GM19035 (cell line): Measurements from ENCODE around the gene C1QTNF12.
"Not testable (repeated sequence)": the region's sequence is repeated elsewhere in the genome, so short reads cannot be mapped to it uniquely, and the experiment has no call there.

ENCODE experiments used
- ATAC-seq: cut with Tn5 transposase; IDR thresholded peaks from one replicate; pipeline ENCODE4 v1.9.1; 2021; ENCODE audit not compliant: unreplicated experiment

The C1QTNF12 gene

DNA sequence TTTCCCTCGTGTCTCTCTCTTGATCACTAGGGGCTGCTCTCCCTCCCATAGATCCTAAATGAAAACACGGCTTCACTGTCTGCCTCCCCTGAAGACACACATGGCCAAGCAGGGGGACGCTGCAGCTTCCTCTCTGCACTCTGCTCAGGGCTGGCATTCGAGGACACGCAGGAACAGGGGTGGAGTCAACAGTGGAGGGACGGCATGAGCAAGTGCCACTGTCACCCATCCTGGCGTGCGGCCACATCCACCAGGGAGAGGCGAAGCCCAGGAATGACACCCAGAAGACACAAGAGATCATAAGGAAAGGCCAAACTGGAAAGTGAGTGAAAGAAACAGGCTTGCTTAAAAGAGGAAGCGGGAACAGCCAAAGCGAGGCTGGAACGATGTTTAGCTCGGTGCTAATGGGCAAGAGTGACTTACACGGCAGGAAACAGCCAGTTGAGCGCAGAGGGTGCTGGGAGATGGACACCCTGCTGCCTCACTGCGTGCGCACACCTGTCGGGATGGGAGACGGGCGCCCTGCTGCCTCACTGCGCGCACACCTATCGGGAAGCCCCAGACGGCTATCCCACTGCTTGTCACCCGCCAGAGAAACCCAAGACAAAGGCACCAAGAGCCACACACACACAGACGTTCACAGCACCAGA is 13.6 kb upstream of the C1QTNF12 start:
- ATAC-seq: no peak

DNA sequence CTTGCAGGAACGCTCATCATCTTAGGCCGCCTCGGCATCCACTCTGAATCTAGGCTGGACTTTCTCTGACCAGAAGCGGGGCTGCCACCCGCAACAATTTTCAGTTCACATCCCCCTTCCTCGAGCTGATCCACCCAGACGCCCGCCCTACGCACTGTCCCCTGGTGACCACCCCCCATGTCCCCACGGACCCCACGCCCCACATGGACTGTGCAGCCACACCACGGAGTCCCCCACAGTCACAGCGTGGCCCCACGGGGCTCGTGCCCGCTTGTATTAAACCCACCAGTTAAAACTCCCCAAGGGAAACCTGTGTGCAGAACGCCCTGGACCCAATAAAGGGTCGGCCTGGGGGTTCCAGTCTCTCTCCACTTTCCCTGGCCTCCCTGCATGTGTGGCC is 13.0 kb upstream of the C1QTNF12 start:
- ATAC-seq: no peak

DNA sequence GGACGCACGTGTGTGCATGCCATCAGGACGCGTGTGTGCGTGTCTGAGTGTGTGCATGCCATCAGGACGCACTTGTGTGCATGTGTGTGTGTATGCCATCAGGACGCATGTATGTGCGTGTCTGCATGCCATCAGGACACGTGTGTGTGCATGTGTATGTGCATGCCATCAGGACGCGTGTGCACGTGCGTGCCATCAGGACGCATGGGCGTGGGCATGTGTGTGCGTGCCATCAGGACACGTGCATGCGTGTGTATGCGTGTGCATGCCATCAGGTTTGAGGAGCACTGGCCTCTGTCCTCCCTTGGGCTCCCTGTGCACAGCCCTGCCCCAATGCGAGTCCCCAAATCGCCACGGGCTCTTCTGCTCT is 12.6 kb upstream of the C1QTNF12 start:
- ATAC-seq: no peak

DNA sequence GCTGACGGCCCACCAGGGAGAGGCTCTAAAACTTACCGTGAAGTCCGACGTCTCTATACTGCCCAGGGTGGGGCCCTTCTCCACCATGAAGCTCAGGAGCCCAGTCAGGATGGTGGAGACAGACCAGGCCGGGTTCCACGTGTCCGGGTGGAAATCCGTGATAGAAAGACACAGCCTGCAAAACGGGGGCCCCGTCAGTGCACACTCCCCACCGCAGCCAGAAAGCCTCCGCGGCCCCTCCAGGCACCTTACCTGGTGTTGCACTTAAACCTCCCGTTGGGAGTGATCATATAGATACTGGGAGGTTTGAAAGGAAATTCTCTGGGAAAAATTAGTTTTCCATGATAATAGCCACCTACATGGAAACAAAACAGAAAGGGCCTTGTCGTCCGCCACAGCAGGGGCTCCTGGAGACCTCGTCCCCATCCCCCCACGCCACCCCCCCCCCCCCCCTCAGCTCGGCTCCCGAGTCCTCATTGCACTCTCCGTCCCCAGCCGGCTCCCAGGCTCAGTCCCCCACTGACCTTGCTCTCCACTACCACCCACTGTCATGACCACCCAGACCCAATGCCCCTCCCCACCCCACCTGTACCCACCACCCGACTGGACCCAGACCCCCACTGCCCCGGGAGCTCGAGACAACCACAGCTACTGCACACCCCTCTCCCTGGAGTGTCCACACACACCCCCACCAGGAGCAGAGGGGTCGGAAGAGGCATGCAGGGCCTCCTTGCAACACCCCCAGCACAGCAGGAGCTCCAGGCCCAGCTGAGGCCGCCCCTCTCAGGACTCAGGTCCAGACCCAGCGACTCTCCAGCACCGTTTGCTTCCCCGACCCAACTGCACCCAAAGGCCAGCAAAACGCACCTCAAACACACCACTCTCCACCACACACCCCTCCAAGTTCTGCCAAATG is 10.7 kb upstream of the C1QTNF12 start:
- no peak for ATAC-seq

DNA sequence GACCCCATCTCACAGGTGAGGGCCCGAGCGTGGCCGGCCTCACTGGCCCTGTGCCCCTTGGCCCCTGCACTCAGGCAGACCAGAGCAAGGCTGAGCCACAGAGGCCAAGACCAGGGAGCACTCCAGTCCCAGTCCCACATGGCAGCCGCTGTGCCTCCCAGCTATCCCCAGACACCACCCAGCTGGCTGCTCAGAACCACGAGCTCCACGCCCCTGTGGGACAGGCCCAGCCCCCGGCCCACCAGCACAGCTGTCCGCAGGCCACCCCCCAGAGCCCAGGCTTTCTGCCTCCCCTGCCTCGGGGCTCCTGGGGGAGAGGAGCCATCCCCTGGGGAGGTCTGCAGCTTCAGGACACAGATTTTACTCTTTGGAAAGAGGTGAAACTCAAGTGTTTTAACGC is 9.1 kb upstream of the C1QTNF12 start:
- no peak for ATAC-seq

DNA sequence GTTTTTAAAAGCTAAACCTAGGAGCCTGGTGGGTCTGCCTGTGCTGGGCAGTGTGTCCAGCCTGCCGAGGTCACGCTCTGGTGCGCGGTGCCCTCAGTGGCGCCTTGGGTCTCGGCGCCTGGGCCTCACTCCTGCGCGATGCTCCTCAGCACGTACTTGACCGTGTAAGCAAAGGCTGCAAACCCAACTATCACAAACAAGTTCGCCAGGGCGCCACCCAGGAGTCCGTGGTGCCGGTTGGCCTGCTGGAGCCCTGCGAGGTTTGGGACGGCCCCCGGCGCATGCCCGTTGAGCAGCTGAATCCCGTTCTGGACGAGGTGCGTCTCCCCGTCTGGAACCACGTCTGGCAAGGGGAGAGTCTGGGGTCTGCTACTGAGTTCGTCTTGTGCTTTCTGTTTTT is 8.6 kb upstream of the C1QTNF12 start:
- no peak for ATAC-seq

DNA sequence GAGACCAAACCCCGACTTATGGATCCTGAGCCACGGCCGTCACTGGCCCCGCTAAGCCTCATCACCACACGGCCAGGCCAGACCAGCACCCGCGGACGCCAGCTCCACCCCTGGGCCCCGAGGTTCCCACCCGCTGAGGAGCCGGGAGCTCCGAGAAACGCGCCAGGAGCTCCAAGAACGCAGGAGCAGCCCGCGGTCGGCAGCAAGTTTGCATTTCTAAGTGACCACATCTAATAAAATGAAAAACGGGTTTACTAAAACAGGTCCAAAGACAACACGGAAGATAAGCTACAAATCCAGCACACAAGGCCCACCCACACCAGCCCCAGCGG is 8.1 kb upstream of the C1QTNF12 start:
- ATAC-seq: no peak

DNA sequence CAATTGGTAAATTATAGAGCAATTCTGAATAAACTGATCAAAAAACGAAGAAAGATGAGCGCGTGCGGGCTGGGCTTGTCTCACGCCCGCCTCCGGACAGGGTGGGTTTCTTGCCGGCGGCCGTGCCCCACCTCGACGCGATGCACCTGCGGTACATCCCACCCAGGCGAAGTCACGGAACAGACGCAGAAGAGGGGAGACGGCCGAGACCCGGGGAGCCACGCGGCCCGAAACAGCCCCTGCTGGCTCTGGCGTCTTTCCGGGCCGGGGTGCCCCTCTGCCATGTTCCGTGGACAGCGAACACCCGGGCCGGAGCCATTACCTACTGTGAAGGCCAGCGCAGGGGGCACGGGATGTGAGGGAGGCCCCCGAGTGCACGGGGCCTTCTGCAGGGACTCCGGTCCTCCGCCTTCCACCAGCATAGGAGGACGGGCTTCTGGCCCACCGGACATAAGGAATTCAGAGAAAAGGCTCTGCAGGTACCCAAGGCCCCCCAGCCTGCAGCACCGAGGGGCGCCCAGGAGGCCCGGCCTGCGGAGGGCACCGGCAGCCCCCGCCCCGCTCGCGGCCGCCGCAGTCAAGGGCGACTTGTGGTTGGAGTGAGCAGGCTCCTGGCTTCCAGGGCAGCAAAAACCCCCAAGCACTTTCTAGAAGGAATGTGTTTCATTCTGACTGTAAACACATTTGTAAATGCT is 7.6 kb upstream of the C1QTNF12 start:
- no peak for ATAC-seq

DNA sequence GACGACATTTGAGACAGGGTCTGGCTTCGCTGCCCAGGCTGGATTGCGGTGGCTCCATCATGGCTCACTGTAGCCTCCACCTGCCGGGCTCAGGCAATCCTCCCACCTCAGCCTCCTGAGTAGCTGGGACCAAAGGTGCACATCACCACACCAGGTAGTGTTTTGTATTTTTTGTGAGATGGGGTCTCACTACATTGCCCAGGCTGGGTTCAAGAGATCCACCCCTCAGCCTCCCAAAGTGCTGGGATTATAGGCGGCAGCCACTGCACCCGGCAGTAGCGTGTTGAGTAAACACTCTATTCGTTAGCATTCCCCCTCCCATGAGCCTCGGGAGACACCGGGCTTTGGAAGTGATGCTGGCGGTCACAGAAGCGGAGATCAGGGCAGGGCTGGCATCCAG is 6.8 kb upstream of the C1QTNF12 start:
- ATAC-seq: no peak

DNA sequence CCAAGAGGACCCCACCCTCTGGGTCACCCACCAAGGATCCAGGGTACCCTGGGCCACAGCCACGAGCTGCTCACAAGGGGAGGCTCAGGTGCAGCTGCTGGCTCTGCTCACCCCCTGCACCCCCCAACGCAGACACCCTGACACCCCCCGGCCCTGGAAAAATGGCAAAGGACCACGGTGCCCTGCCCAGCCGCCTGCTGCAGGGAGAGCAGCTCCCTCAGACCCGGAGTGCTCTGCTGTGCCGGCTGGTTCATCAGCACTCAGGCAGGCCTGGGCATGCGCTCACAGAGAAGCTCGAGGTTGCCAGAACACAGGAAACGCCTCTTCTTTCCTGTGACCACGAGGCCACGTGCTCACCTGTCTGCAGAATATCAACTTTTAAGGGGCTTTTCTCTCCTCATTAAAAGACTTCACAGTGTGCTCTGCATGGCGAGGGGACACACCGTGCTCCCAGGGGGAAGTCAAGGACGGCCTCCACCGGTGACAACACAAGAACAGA is 4.3 kb upstream of the C1QTNF12 start:
- peak; percentile 70 for ATAC-seq

DNA sequence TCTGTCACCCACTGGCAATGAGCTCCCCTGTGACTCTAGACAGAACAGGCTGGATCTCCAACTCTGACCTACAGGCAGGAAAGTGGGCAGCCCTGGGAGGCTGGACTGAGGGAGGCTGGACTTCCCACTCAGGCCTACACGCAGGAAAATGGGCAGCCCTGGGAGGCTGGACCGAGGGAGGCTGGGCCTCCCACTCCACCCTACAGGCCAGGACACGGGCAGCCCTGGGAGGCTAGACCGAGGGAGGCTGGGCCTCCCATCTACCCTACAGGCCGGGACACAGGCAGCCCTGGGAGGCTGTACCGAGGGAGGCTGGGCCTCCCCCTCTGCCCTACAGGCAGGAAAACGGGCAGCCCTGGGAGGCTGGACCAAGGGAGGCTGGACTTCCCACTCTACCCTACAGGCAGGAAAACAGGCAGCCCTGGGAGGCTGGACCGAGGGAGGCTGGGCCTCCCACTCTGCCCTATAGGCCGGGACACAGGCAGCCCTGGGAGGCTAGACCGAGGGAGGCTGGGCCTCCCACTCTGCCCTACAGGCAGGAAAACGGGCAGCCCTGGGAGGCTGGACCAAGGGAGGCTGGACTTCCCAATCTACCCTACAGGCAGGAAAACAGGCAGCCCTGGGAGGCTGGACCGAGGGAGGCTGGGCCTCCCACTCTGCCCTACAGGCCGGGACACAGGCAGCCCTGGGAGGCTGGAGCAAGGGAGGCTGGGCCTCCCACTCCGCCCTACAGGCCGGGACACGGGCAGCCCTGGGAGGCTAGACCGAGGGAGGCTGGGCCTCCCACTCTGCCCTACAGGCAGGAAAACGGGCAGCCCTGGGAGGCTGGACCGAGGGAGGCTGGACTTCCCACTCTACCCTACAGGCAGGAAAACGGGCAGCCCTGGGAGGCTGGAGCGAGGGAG is 1.7 kb upstream of the C1QTNF12 start:
- ATAC-seq: not testable (repeated sequence)

DNA sequence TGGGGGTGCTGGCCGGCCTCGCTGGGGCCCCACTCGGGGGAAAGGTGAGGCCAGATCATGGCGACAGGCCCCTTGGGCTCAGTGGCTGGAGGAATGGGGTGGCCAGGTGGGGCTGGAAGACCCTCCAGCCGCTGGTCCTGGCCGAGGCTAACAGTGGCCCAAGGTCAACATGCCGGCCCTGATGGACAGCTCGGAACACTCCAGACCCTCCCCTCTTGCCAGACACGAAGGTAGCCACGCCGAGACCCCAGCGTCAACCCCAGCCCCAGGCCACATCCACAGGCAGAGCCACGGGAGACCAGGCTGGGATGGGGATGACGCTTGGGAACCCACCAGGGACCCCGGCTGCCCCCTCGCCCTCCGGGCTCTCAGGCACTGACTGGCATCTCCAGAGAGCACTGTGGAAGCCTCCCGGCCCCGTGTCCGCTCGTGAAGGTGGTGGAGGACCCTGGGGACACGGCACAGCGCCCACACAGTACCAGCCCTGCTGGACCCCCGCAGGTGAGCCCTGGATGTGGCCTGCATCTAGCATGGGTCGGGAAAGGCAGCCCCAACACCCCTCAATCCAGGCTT is 905 bp upstream of the C1QTNF12 start:
- ATAC-seq: no peak

DNA sequence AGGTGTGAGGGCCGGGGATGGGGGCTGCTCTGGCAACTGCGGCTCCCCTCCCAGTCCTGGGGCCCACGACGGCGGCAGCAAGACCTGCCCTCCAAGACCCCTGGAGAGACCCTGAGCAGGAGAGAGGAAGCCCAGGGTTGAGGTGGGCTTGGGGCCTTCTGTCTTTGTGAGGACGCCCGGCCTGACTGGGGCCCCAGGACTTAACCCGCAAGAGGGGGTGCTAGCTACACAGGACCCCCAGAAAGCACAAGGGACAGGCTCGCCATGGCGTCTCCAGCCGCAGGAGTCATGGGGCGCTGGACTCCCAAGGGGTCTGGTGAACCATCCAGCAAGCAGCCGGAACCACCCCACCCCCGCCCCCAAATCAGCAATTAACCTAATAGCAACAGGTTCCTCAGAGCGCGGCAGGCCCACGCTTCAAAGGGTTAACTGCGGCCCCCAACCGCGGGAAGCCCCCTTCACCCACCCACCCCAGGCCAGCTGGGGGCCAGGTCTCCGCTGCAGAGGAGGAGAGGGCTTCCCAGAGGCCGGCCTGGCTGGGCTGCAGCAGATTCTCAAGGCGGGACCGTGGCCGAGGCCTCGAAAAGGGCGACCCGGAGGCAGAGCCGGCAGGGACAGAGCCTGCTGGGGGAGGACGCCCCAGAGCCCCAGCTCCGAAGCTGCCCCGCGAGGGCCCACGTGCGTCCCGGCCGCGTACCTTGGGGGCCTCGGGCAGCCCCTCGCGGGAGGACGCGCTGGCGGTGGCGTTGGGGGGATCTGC is 525 bp downstream of the C1QTNF12 start:
- no peak for ATAC-seq

DNA sequence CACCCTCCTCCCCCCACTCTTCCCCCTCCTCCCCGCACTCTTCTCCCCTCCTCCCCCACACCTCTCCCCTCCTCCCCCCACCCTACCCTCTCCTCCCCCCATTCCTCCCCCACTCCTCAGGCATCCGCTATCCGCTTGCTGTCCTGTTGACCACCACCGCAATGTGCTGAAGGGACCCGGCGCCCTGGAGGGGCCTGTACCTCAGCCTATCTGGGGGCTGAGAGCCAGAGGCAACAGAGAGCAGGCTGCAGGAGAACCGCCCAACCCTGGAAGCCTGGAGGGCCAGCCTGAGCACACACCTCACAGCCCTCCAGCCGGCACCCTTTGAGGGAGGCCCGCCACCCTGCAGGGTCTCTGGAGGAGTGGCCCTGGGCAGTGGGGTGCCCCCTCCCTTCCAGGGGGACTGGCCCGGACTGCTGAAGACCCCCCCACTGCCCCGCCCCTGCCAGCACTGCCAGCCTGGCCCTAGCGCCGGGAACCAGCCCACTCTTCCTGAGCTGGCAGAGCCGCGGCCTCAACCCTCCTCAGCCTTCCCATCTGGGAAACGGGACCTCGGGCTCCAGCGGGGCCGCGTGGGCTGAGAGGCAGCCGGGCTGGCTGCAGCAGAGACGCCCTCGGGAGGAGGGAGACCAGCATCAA is 1.2 kb downstream of the C1QTNF12 start:
- ATAC-seq: no peak

DNA sequence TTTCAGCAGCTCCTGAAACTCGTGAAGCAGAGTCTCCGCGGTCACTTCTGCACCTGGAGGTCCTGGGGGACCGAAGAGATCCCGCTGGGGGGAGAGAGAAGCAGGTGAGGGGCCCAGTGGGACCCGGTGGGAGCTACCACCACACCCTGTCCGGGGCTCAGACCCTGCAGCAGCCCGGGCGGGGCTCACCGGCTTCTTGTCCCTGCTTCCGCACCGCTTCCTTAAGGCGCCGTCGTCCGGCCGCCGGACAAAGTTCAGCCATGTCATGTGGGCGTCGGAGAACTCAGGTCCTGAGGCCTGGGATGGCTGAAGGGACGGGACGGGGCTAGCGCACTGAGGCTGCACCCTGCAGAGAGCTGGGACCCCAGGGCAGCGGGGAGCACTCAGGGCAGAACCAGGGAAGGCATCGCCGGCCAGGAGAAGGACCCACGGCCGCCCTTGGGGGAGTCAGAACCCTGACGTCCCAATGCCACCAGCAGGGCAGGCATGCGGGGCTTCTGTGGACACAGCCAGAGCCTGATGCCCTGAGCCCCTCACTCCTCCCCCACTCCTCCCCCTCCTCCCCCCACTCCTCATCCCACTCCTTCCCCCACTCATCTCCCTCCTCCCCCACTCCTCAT is 2.2 kb downstream of the C1QTNF12 start:
- no peak for ATAC-seq

DNA sequence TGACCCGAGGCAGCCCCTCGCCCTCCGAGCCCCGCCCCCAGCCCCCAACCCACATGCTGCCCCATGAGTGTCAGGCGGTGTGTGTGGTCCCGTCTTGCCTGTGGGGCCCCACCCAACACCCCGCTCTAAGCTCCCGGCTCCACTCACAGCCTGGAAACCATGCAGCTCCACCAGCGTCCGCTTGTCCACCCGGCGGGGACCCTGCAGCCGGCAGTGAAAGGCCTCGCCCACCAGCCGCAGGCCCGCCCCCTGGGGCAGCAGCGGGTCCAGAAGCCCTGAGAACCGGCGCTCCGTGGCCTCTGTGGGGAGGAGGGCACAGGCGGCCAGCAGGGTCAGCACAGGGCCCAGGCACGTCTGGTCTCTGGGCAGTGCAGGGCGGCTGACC is 2.7 kb downstream of the C1QTNF12 start:
- ATAC-seq: no peak

DNA sequence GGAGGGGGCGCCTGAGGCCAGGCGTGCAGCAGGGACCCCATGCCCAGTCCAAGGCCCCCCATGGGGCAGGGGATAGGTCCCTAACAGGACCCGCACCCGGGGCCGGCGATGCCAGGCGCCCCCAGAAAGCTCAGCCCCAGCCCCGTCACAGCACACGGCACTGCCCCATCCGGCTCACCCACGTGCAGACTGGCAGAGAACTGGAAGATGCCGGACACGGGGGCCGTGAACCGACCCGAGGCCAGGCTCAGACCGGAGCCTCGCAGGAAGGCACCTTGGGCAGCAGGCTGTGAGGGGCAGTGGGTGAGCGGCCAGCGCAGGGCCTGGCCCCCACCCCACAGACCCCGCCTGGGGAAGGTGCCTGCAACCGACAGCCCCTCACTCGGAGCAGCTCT is 3.3 kb downstream of the C1QTNF12 start:
- ATAC-seq: no peak

DNA sequence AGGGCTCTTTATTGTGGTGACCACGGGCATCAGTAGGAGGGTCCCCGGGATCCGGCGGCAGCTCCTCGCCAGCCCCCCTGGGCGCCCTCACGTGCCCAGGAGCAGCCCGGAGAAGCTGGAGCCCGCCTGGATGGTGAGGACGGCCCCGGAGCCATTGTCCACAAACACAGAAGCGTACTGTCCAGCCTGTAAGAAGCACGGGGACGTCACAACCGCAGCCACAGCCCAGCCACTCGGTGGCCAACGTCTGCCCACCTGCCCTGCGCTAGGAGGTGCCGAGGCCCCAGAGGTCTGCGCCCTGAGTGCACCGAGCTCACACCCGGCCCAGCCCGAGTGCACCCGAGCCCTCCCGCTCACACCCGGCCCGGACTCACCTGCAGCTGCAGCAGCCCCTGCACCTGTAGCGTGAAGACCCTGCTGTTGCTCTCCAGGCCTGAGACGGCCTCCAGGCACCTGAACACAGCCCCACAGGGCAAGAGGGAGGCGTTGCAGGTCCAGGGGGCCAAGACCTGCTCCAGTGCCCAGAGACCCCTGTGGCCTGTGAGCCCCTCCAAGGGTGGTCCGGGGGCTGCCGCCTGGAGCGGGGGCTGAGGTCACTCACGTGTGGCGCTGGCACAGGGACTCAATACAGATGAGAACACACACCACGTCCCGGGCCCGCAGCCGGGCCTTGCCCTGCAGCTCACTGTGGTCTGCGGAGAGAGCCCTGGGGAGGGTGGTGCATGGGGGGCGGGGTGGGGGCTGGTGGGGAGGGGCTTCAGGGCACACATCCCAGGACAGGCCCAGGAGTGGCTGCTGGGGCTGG is 3.9 kb downstream of the C1QTNF12 start:
- no peak for ATAC-seq
